ENCODE measurements around the gene ACSL1. TPM values are rescaled to one million over a fixed set of nuclear protein-coding genes. Genes with fewer than 3 reads are reported as not detected.
"Not testable (repeated sequence)": the region's sequence is repeated elsewhere in the genome, so short reads cannot be mapped to it uniquely, and the experiment has no call there.

Gene ACSL1
- polyA plus RNA-seq, 3 donors, result 229 to 1,419 (median 453) TPM

DNA sequence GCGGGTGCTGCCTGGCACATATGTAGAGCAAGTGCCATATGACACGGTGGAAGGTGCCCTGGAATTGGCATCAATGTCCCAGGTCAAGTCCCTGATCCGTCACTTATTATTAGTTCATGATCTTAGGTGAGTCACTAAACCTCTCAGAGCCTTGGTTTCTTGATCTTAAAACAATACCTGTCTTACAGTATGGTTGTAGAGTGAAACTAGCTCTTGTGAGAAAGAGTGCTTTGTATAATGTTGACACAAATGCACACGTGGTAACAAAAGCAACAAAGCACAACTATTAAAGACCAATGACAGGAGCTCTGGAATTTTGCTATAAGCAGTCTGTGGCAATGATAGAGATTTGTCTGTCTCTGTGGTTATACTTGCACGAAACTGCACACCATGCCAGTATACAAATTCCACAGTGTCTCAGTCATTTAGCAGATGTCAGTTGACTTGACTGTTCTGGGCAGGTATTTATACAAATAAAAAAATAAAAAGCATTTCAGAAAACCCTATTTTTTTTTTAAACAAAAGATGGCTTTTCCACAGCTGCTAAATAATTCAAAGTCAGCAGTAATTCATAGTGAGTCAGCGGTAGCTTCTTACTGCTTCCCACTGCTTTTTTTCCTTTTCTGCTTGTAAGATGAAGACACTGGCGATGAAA is 19.7 kb upstream of the ACSL1 start:
- H3K27ac ChIP-seq (ENCODE audit: low read depth, low read length), result no peak overlapping the region
- WGBS, 3 donors, result 75 to 80% (median 79%) methylated on average over 7 of the region's 7 CpGs

DNA sequence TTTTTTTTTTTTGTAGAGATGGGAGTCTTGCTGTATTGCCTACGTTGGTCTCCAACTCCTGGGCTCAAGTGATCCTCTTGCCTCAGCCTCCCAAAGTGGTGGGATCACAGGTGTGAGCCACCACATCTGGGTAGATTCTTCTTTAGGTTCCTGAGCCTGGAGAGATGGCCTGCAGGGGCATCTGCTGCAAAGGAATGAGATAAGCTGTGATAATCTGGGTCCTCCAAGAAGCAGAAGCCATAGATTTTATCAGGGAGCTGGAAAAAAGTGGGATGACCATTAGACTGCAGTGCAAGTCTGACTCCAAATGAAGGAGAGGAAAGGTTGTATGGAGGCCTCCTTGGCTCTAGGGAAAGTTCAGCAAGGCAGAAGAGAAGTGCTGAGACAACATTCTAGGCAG is 19.0 kb upstream of the ACSL1 start:
- 73 to 86% (median 76%) methylated on average over 1 of the region's 1 CpG for WGBS, 3 donors
- H3K27ac ChIP-seq (ENCODE audit: low read depth, low read length), result no peak overlapping the region

DNA sequence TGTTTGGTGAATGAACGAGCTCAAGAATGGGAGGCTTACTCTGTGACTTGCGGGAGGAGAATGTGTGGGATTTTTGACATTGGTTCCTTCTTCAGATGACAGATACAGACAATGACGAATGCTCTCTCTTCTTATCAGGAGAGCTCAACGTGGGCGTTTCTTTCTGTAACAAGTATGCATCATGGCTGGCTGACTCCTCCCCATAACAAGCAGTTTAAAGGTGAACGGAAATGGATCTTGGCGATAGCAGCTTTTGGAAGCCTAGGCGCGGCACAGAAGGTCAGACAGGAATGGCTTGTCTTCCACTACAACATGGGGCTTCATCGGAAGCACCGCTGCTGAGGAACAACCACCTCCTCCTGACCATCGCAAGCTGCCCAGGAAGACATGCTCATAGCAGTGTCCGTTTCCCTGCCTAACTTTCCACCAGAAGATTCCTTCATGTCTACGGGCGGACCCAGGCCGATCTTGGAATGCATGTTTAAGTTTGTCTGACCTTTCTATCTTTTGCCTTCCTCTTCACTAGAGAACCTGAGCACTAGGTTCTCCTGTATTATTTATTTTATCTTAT is 18.3 kb upstream of the ACSL1 start:
- H3K27ac ChIP-seq (ENCODE audit: low read depth, low read length), result no peak overlapping the region
- WGBS, 3 donors, result 79 to 86% (median 83%) methylated on average over 16 of the region's 16 CpGs

DNA sequence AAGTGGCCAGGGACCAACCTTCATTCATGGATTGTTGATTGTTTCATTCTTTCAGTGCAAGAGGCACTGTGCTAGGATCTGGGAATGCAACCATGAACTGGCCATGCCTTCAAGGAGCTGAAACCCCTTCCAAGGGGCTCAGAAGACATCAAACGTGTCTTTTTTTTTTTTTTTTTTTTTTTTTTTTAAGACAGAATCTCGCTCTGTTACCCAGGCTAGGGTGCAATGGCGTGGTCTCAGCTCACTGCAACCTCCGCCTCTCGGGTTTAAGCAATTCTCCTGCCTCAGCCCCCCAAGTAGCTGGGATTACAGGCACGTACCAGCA is 13.3 kb upstream of the ACSL1 start:
- H3K27ac ChIP-seq (ENCODE audit: low read depth, low read length), result not testable (repeated sequence)
- WGBS, 3 donors, result 83 to 98% (median 88%) methylated on average over 5 to 6 of the region's 6 CpGs

DNA sequence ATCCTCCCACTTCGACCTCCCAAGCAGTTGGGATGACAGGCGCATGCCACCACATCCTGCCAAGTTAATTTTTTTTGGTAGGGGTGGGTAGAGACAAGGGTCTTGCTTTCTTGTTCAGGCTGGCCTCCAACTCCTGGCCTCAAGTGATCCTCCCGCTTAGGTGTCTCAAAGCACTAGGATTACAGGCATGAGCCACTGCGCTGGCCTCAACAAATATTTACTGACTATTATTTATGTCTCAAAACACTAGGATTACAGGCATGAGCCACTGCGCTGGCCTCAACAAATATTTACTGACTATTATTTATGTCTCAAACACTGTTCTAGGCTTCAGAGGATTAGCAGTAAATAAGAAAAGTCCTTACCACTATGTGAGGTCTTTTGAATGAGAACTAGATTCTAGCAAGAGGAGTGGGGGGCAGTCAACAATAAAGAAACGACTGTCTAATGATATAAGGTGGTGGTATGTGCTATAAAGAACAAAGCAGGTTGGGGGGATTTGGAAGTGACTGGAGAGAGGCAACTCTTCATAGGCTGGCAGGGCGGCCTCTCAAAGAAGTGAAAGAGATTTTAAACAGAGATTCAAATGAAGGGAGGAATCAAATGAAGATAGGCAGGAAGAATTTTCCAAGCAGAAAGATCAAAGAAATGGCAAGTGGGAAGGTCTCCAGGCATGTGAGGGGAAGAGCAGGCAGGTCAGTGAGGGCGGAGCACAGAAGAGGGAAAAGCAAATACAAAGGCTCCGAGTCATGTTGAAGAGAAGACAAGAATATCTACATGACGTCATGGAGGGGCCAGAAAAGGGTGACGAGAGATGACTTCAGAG is 12.7 kb upstream of the ACSL1 start:
- WGBS, 3 donors, result 70 to 79% (median 71%) methylated on average over 11 of the region's 11 CpGs

DNA sequence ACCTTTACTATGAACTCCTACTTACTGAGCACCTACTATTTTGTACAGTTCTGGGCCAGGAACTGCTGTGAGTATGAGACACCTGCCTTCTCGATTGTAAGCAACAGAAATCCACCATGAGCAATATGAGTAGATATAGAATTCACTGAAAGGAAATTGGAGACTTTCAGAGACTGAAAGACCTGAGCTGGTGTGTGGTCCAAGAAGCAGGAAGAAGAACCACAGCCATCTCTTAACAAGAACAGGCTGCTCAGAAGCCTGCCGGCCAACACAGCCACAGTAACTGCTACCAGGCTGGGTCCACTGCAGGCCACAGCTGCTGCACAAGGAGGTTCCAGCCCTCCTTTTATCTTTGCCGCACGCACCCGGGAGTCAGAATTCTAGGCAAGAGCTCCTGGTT is 10.8 kb upstream of the ACSL1 start:
- no peak overlapping the region for H3K27ac ChIP-seq (ENCODE audit: low read depth, low read length)
- 88 to 89% (median 89%) methylated on average over 5 of the region's 5 CpGs for WGBS, 3 donors

More for the DNA sequence above, 12.7 kb upstream of the ACSL1 start:
- H3K27ac ChIP-seq (ENCODE audit: low read depth, low read length), result no peak overlapping the region

DNA sequence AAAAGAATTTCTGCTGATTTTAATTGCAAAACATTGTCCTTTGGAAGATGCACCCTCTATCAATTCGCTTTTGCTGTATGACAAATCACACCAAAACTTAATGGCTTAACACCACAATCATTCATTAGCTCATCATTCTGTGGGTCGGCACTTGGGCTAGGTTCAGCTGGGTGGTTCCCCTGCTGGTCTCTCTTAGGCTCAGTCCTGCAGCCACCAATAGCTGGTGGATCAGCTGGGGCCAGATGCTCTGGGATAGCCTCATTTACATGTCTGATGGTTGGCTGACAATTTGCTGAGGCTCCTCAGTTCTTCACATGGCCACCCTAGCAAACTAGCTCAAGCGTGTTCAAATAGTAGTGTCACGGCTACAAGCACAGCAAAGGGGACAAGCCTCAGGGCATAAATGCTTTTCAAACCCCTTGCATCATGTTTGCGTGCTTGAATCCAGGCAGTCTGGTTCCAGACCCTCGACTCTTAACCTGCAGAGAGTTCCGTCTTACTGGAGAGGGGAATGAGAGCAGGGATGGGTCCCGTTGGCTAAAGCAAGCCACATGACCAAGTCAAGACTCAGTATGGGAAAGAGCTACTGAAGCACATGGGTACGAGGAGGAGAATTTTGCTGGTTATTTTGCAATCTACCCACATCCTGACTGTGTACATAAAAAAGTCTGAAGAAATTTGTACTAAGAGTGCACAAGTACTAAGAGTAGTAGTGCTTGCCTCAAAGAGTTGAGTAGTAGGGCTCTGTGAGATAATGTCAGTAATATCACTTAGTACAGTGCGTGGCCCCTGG is 7.5 kb upstream of the ACSL1 start:
- no peak overlapping the region for H3K27ac ChIP-seq (ENCODE audit: low read depth, low read length)
- 66 to 75% (median 75%) methylated on average over 10 of the region's 10 CpGs for WGBS, 3 donors

DNA sequence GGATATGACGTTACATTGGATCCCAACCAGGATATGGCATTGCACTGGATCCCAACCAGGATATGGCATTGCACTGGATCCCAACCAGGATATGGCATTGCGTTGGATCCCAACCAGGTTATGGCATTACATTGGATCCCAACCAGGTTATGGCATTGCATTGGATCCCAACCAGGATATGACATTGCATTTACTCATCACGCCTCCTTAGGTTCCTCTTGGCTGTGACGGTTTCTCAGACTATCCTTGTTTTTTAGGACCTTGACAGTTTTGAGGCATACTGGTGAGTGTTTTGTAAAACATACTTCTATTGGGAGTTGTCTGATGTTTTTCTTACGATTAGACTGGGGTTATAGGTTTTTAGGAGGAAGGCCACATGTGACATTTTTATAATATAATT is 5.4 kb upstream of the ACSL1 start:
- 71 to 85% (median 76%) methylated on average over 5 of the region's 5 CpGs for WGBS, 3 donors
- H3K27ac ChIP-seq (ENCODE audit: low read depth, low read length), result no peak overlapping the region

DNA sequence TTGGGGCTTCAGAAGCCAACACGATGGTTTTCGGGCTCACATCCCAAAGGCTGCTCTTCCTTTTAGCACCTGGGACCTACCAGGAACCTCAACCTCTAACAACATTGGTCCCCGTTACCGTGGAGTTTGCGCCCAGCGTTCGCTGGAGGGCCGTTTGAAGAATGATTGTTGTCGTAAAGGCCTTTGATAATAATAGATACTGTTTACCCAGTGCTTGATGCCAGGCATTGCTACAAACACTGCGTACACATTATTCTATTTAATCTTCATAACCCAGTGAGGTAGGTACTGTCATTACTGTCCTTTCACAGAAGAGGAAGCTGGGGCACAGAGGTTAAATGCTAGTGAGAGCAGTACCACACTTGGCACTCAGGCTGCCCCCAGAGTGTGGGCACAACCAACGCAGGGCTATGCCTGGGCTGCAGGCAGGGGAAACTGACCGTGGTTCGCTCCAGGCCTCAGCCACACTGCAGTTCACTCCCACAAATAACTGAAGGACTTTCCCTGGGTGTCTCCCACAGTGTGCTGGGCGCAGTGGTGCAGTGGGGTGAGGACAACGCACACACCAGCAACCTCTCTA is 1.0 kb upstream of the ACSL1 start:
- H3K27ac ChIP-seq (ENCODE audit: low read depth, low read length), result no peak overlapping the region
- WGBS, 3 donors, result 44 to 45% (median 44%) methylated on average over 15 of the region's 15 CpGs

DNA sequence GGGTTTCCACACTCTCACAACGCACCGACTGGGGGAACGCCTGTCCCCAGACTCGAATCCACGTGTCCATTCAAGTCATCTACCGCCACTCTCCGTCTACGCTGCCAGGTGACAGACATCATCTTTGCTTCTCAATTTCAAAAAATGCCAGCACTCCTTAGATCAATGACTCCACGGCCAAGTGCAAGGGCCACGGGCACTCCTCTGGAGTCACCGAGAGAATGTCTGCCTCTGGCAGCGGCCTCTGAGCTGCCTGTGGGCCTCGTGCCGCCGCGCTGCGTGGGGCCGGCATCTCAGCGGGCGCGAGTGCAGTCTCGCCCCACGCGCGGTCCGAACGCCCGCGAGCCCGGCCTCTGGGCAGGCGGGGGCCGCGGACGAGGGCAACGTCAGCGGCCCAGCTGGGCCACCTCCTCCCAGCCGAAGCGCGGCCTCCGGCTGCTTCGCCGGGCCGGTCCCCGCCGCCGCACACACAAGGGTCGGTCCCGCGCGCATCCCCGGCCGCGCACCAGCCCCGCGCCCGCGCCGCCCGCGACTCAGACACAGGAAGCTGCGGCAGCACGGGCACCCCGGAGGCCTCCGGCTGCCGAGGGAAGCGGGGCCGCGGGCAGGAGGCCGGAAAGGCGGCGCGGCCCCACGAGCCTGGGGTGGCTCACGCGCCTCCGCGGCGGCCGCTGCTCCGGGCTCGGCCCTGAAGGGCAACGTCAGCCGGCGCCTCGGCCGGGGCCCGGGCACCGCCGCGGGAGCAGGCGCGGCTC is 450 bp downstream of the ACSL1 start:
- 1 to 2% (median 1%) methylated on average over 69 to 92 of the region's 92 CpGs for WGBS, 3 donors
- peak overlapping the region; percentile 40 for H3K27ac ChIP-seq (ENCODE audit: low read depth, low read length)

DNA sequence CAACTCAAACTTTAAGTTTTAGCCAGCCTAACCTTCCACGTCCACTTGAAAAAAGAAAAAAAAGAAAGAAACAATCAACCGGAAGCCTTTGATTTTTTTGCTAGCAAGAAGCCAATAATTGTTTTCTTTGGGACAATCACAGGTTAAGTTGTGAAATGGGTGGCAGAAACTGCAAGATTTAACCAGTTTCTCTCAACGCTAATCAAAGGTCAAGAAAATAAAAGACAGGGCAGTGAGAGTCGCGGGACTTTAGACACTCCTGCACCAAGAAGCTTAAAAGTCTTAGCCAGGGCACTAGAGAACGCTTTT is 1.0 kb downstream of the ACSL1 start:
- no peak overlapping the region for H3K27ac ChIP-seq (ENCODE audit: low read depth, low read length)
- WGBS, 3 donors, result 17 to 37% (median 32%) methylated on average over 6 of the region's 6 CpGs

DNA sequence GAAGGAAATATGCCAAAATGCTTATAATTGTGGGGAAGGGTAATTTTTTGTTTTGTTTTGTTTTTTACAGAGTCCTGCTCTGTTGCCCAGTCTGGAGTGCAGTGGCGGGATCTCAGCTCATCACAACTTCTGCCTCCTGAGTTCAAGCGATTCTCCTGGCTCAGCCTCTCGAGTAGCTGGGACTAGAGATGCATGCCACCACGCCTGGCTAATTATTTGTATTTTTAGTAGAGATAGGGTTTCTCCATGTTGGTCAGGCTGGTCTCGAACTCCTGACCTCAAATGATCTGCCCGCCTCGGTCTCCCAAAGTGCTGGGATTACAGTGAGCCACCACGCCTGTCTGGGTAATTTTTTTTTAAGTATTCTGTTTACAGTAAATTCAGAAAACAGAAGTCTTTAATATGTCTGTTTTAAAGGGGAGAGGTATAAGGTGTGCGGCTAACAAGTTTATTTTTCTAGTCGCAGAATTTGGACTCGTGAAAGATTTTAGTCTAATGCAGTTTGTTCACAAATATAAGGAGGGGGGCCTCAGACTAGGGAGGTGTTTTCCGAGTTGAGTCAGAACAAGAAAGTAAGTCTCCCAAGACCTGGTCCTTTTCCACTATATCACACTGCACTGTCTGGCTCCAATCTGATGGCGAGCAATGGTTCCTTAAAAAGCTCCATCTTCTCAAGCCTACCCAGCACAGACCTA is 1.5 kb downstream of the ACSL1 start:
- WGBS, 3 donors, result 70 to 89% (median 73%) methylated on average over 13 of the region's 13 CpGs
- H3K27ac ChIP-seq (ENCODE audit: low read depth, low read length), result no peak overlapping the region

DNA sequence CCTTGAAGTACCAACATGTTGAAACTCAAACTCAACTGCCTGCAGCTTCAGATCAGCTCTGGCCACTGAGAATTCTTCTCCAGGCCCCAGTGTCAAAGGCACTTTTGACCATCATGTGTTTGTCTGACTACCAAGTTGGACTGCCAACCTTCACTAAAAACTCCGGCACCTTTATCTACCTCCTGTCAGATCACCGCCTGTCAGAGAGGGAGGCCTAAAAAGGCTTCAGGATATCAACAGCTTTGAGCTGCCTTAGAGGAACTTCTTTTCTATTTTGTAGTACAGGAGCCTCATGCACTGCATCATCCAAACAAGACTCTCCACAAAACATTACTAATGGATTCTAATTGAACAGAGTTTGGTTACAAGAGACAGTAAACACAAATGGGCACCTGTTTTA is 2.8 kb downstream of the ACSL1 start:
- no peak overlapping the region for H3K27ac ChIP-seq (ENCODE audit: low read depth, low read length)
- 74 to 87% (median 79%) methylated on average over 2 of the region's 2 CpGs for WGBS, 3 donors

DNA sequence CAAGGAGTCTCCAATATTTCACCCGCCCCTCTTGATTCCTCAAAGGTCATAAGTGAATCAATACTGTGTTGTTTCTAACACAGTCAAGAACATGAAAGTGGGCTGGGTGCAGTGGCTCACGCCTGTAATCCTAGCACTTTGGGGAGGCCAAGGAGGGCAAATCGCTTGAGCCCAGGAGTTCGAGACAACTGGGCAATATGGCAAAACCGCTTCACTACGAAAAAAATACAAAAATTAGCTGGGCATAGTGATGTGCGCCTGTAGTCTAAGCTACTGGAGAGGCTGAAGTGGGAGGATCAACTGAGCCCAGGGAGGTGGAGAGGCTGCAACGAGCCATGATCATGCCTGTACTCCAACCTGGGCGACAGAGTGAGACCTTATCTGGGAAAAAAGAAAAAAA is 3.4 kb downstream of the ACSL1 start:
- no peak overlapping the region for H3K27ac ChIP-seq (ENCODE audit: low read depth, low read length)

DNA sequence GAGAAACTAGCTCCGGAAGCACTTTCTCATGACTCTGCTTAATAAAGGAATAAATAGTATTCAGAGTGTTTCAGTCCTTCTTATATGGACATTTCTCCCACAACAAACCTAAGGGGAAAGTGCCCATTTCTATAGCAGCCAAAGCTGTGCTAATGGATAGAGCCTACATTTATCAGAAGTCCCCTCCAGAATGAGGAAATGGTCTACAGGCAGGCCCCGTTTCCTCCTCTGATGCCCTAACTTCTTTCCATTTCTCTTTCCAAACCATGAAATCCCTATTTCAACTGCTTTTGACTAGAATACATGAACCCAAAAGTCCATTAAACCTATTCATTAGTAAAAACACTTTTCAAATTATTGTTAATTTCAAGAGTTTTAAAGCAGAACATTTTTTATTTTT is 4.5 kb downstream of the ACSL1 start:
- WGBS, 3 donors, result 69 to 88% (median 72%) methylated on average over 2 of the region's 2 CpGs
- H3K27ac ChIP-seq (ENCODE audit: low read depth, low read length), result no peak overlapping the region

More for the DNA sequence above, 3.4 kb downstream of the ACSL1 start:
- WGBS, 3 donors, result 83 to 95% (median 92%) methylated on average over 9 of the region's 9 CpGs

DNA sequence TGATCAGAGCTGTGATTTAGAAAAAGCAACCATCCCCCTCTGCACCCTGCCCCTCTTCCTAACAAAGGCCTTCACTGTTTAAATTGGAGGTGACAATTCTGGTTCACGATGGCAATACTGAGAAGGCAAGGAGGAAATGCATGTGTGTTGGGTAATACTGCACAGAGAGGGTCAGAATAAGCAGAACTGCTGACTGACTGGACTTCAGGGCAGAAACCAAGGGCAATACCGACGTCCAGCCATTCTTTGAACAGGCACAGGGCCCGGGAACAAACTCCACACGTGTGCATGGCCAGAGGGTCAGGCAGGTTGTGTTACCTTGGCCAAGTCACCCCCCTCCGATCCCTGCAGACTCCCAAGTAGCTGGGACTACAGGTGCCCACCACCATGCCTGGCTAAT is 6.0 kb downstream of the ACSL1 start:
- no peak overlapping the region for H3K27ac ChIP-seq (ENCODE audit: low read depth, low read length)

DNA sequence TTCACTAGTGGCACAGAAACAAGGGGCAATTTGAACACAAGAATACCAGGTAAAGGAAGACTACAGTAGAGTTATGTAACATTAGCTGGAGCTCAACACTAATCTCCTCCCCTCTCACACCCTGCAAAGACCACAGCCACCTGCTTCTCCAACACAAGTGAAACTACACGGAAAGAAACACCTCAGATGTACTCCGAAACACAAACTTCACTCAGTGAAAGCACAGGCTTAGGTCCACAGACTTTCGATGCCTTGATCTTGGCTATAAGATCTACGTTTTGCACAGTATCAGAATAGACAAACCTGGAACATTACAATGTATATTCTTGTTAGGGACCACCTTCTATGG is 7.6 kb downstream of the ACSL1 start:
- WGBS, 3 donors, result 72 to 80% (median 77%) methylated on average over 4 of the region's 4 CpGs
- H3K27ac ChIP-seq (ENCODE audit: low read depth, low read length), result no peak overlapping the region

More for the DNA sequence above, 6.0 kb downstream of the ACSL1 start:
- 58 to 65% (median 60%) methylated on average over 6 of the region's 6 CpGs for WGBS, 3 donors
